OCI-LY1 (cell line): ENCODE measurements around the gene CCDC181.

Source experiments
- H2AFZ ChIP-seq: fragments of 200-600 bp; sonication (generic), shearing (Covaris generic); 2 replicates; pipeline ENCODE4 v1.6.0; 2014; ENCODE audit warnings: antibody characterized with exemption, mild to moderate bottlenecking, low read length
- H3F3A ChIP-seq: fragments of 200-600 bp; sonication (generic), shearing (Covaris generic); 2 replicates; pipeline ENCODE4 v1.6.0; 2014; ENCODE audit warnings: mild to moderate bottlenecking, antibody characterized with exemption, low read length, moderate library complexity; ENCODE audit not compliant: insufficient read depth
- H3K27ac ChIP-seq: fragments of 200-600 bp; sonication (generic); 2 replicates; pipeline ENCODE4 v1.5.1; 2014; ENCODE audit warnings: low read length, mixed run types, mild to moderate bottlenecking, low read depth; ENCODE audit not compliant: poor library complexity, severe bottlenecking
- H3K27me3 ChIP-seq: fragments of 200-600 bp; sonication (generic); 2 replicates; pipeline ENCODE4 v1.6.0; 2014; ENCODE audit warnings: antibody characterized with exemption, mild to moderate bottlenecking, low read length, moderate library complexity; ENCODE audit not compliant: insufficient read depth
- H3K36me3 ChIP-seq: fragments of 200-600 bp; sonication (generic); 2 replicates; pipeline ENCODE4 v1.6.1; 2014; ENCODE audit warnings: mild to moderate bottlenecking, antibody characterized with exemption, low read length, moderate library complexity, mixed read lengths; ENCODE audit not compliant: insufficient read depth
- H3K4me1 ChIP-seq: fragments of 200-600 bp; sonication (generic); 2 replicates; pipeline ENCODE4 v1.5.1; 2014; ENCODE audit warnings: mild to moderate bottlenecking, low read length, moderate library complexity; ENCODE audit not compliant: insufficient read depth, severe bottlenecking
- H3K4me2 ChIP-seq: fragments of 200-600 bp; sonication (generic), shearing (Covaris generic); 2 replicates; pipeline ENCODE4 v1.6.1; 2014; ENCODE audit warnings: low read length
- H3K4me3 ChIP-seq: fragments of 200-600 bp; sonication (generic); 2 replicates; pipeline ENCODE4 v1.5.1; 2014; ENCODE audit warnings: low read length, low read depth, mild to moderate bottlenecking, mixed read lengths; ENCODE audit not compliant: poor library complexity, severe bottlenecking
- H3K79me2 ChIP-seq: fragments of 200-600 bp; shearing (Covaris generic); 2 replicates; pipeline ENCODE4 v1.6.1; 2016; ENCODE audit warnings: mixed run types, low read length, mixed read lengths; ENCODE audit not compliant: insufficient read depth
- H3K9ac ChIP-seq: fragments of 200-600 bp; sonication (generic), shearing (Covaris generic); 2 replicates; pipeline ENCODE4 v1.6.1; 2014; ENCODE audit warnings: mild to moderate bottlenecking, low read length, mixed read lengths
- H3K9me2 ChIP-seq: fragments of 200-600 bp; sonication (generic), shearing (Covaris generic); 2 replicates; pipeline ENCODE4 v1.6.1; 2014; ENCODE audit warnings: low read depth, mild to moderate bottlenecking, low read length, mixed read lengths
- H3K9me3 ChIP-seq: fragments of 200-600 bp; shearing (Covaris generic); 2 replicates; pipeline ENCODE4 v1.6.1; 2014; ENCODE audit warnings: low read length, mixed read lengths
- H4K20me1 ChIP-seq: fragments of 200-600 bp; sonication (generic), shearing (Covaris generic); 2 replicates; pipeline ENCODE4 v1.6.0; 2016; ENCODE audit warnings: mild to moderate bottlenecking, low read length; ENCODE audit not compliant: insufficient read depth
- CTCF ChIP-seq: fragments of 200-600 bp; sonication (generic), shearing (Covaris generic); IDR thresholded peaks from 2 replicates; pipeline ENCODE4 v1.5.1; 2017; ENCODE audit warnings: mild to moderate bottlenecking, antibody characterized with exemption, low read length, moderate library complexity, mixed read lengths
- EZH2 ChIP-seq: fragments of 200-600 bp; sonication (generic), shearing (Covaris generic); IDR thresholded peaks from 2 replicates; pipeline ENCODE4 v1.8.0; 2017; ENCODE audit warnings: borderline replicate concordance, mixed run types, mild to moderate bottlenecking, antibody characterized with exemption, low read length, moderate library complexity, mixed read lengths

Gene CCDC181

GRCh38 chr1:169473347-169473746 is 46.1 kb upstream of the CCDC181 start:
- H3K36me3 ChIP-seq: peaks cover 14% of the 10 kb centered on the region; the same call in 1 of the 2 replicates
- H3K4me1 ChIP-seq: no peaks in the 10 kb centered on the region
- no peak for TF ChIP-seq CTCF
- TF ChIP-seq EZH2: no peak

GRCh38 chr1:169472738-169473137 is 45.5 kb upstream of the CCDC181 start:
- Histone ChIP-seq H3K9me3 (no peaks in the 10 kb centered on the region), H3K36me3 (peaks cover 14% of the 10 kb centered on the region; the same call in 1 of the 2 replicates), H3K27me3 (no peaks in the 10 kb centered on the region), H3F3A (no peaks in the 10 kb centered on the region), H3K4me2 (no peak overlapping the region), H3K4me3 (no peak overlapping the region), H3K79me2 (no peaks in the 10 kb centered on the region), H3K9me2 (no peaks in the 10 kb centered on the region), H4K20me1 (no peaks in the 10 kb centered on the region), H3K9ac (no peak overlapping the region), H3K4me1 (no peaks in the 10 kb centered on the region), H2AFZ (no peak overlapping the region), H3K27ac (no peak overlapping the region)
- TF ChIP-seq EZH2: no peak
- no peak for TF ChIP-seq CTCF

More at GRCh38 chr1:169473347-169473746, 46.1 kb upstream of the CCDC181 start:
- no peak overlapping the region for H3K9ac ChIP-seq
- H3K4me3 ChIP-seq: no peak overlapping the region
- H3K4me2 ChIP-seq: no peak overlapping the region
- H3K27me3 ChIP-seq: no peaks in the 10 kb centered on the region
- no peaks in the 10 kb centered on the region for H3K79me2 ChIP-seq
- no peaks in the 10 kb centered on the region for H3F3A ChIP-seq
- H4K20me1 ChIP-seq: no peaks in the 10 kb centered on the region
- H3K9me3 ChIP-seq: no peaks in the 10 kb centered on the region
- H2AFZ ChIP-seq: no peak overlapping the region
- no peaks in the 10 kb centered on the region for H3K9me2 ChIP-seq
- H3K27ac ChIP-seq: no peak overlapping the region

GRCh38 chr1:169468982-169469381 is 41.7 kb upstream of the CCDC181 start:
- Histone ChIP-seq H3K4me1 (no peaks in the 10 kb centered on the region), H3K36me3 (no peaks in the 10 kb centered on the region; the same call in 1 of the 2 replicates), H3K27ac (no peak overlapping the region), H4K20me1 (no peaks in the 10 kb centered on the region), H3K79me2 (no peaks in the 10 kb centered on the region), H3K4me3 (no peak overlapping the region), H2AFZ (no peak overlapping the region), H3K27me3 (no peaks in the 10 kb centered on the region), H3K9ac (no peak overlapping the region), H3K9me2 (no peaks in the 10 kb centered on the region), H3K9me3 (no peaks in the 10 kb centered on the region), H3K4me2 (no peak overlapping the region), H3F3A (no peaks in the 10 kb centered on the region)
- TF ChIP-seq CTCF: no peak
- no peak for TF ChIP-seq EZH2
